Activated CD8-positive, alpha-beta memory T cell treated with anti-CD3 and anti-CD28 coated beads for 36 hours (primary cell): ENCODE measurements around the gene UBE2G1. TPM values are rescaled to one million over a fixed set of nuclear protein-coding genes. Genes with fewer than 3 reads are reported as not detected.
"Not testable (repeated sequence)": the region's sequence is repeated elsewhere in the genome, so short reads cannot be mapped to it uniquely, and the experiment has no call there.

ENCODE experiments used
- CTCF ChIA-PET: fragments of 350-600 bp; sonication (Branson Sonifier 250); formaldehyde crosslinking; loops from one replicate; lab custom pipeline; 2021; ENCODE audit warnings: antibody characterized with exemption; lab: Charles Lee
- POLR2A ChIA-PET: fragments of 350-600 bp; sonication (Branson Sonifier 250); formaldehyde crosslinking; loops from one replicate; lab custom pipeline; 2021; ENCODE audit warnings: antibody characterized with exemption; lab: Charles Lee
- total RNA-seq, 2 experiments: library from RNA; stranded (reverse); gene quantifications; one replicate each; pipeline ENCODE4 v1.2.3, GENCODE V29; 2021

UBE2G1 gene
- total RNA-seq, 2 experiments from 2014 or later: 64.1 to 69.5 TPM

DNA sequence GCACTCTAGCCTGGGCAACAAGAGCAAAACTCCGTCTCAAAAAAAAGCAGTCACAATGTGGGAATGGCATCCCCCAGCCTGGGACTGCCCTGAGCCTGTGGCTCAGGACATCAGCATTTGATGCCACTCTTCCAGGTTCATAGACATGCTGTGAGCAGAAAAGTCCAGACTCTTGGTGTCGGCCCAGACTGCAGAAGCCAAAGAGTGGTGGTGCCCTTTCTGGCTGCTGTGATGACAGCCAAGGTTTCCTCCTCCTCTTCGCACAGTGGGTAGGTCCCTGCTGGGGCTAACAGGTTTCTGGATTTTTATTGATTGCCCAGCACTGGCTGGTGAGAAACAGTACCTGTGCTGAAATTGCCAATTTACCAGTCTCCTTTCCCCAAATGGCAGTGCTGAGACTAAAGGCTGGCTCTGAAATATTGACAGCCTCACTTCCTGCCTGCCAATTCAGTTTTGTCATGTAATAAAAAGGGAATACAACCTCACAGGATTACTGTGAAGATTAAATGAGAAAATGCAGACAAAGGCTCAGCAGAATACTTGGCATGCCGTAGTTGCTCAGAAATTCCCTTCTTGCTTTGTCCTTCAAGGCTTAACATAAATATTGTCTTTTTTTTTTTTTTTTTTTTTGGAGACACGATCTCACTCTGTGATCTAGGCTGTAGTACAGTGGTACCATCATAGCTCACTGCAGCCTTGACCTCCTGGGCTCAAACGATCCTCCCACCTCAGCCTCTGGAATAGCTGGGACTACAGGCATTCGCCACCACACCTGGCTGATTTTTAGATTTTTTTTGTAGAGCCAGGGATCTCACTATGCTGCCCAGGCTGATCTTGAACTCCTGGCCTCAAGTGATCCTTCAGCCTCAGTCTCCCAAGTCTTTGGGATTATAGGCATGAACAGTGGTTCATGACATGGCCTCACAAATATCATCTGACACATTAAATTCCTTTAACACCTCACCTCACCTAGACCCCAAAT lies 15.5 kb upstream of the UBE2G1 start:
- CTCF ChIA-PET: interaction anchor here (1.9 kb wide), 1 partner anchor 24 kb away, joined by 6 read pairs; no protein-coding TSS in a partner anchor

DNA sequence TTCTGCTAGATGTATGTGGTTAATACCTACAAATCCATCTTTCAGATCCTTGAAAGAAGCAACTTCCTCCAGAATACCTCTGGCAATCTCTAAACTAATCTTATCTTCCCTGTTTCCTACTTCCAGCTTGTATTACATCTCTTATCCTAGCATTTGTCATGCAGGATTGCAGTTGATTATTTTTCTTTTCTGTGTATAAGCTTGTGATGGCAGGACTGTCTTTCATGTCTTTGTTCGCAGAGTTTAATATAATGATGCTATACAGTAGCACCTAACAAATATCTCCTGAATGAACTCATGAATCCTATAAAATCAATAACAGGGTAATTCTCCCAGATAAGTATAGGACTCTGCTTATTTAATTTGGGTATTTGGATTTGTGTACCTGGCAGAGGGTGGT lies 12.2 kb upstream of the UBE2G1 start:
- POLR2A ChIA-PET: no interaction called here
- CTCF ChIA-PET: no interaction called here

More for the DNA sequence above, 15.5 kb upstream of the UBE2G1 start:
- POLR2A ChIA-PET: no interaction called here

DNA sequence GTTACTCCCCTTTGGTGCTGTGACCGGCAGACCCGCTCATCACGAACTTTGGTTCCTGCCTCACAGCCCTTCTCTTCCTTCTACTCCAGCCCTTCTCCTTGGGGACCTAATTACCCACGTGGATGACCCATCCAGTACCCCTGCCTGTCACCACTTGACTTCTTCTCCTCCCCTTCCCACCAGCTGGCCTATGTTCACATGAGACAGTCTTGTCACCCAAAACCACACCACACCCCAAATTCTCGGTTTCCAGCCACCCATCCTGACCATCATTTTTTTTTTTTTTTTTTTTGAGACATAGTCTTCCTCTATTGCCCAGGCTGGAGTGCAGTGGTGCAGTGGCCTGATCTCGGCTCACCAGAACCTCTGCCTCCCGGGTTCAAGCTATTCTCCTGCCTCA lies 10.8 kb upstream of the UBE2G1 start:
- POLR2A ChIA-PET: not testable (repeated sequence)
- CTCF ChIA-PET: interaction anchor here (0.6 to 0.7 kb wide), 3 partner anchors 22 to 214 kb away, joined by 3 to 4 read pairs (median 4); no protein-coding TSS in a partner anchor

DNA sequence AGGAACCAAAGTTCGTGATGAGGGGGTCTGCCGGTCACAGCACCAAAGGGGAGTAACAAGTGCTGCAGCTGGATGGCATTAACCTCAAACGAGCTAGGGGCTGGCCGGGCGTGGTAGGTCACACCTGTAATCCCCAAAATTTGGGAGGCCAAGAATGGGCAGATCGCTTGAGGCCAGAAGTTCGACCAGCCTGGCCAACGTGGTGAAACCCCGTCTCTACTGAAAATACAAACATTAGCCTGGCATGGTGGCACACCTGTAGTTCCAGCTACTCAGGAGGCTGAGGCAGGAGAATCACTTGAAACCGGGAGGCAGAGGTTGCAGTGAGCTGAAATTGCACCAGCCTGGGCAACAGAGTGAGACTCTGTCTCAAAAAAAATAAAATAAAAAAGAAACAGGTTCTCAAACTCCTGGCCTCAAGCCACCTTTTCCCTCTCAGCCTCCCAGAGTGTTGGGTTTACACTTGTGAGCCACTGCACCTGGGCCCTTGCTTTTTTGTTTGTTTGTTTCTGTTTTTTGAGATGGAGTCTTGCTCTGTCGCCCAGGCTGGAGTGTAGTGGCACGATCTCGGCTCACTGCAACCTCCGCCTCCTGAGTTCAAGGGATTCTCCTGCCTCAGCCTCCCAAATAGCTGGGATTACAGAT lies 9.4 kb upstream of the UBE2G1 start:
- ChIA-PET CTCF (interaction anchor here (0.5 to 0.9 kb wide), 3 partner anchors 14 to 38 kb away, joined by 3 read pairs; no protein-coding TSS in a partner anchor), POLR2A (interaction anchor here (0.6 kb wide), 1 partner anchor 10 kb away, joined by 3 read pairs; the partner anchor contains the start of gene UBE2G1)

DNA sequence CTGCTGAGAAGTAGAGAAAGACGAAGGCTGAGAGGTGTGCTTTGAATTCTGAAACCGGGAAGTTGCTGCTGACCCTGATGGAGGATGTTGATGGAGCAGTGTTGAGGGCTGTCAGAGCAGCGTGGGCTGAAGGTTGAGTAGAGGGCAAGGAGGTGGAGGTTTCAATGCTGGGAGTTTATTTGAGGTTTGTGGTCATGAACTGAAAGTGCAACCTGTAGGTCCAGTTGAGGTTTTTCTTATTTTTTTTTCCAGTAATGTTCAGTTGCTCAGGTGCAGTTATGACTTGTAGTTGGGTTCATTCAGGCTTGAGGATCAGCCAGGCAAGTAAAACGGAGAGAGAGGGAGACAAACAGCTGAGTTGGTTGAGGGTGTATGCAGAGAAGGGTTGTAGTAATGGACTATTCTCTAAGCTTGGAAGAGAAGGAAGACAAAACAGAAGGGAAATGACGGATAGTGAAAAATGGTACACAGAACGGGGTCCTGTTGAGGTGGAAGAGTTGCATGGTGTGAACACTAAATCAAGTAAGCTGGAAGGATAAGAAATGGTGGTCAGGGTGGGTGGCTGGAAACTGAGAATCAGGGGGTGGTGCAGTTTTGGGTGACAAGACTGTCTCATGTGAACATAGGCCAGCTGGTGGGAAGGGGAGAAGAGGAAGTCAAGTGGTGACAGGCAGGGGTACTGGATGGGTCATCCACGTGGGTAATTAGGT lies 8.7 kb upstream of the UBE2G1 start:
- ChIA-PET CTCF (interaction anchor here (0.5 to 0.9 kb wide), 4 partner anchors 14 to 512 kb away, joined by 3 read pairs; no protein-coding TSS in a partner anchor), POLR2A (interaction anchor here (0.6 kb wide), 1 partner anchor 9 kb away, joined by 3 read pairs; the partner anchor contains the start of gene UBE2G1)

DNA sequence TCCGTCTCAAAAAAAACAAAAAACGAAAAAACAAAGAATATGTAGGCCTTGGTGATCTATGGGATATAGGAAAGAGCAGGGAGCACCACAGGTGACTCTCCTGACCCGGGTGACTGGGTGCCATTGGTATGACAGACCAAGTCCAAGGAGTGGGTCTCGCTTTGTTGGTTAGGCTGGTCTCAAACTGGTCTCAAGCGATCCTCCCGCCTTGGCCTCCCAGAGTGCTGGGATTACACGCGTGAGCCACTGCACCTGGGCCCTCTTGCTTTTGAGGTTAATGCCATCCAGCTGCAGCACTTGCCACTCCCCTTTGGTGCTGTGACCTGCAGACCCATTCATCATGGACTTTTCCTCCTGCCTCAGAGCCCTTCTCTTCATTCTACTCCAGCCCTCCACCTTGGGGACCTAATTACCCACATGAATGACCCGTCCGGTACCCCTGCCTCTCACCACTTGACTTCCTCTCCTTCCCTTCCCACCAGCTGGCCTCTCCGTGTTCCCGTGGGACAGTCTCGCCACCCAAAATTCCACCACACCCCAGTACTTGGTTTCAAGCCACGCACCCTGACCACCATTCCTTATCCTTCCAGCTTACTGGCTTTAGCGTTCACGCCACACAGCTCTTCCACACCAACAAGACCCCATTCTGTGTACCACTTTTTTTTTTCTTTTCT lies 3.2 kb upstream of the UBE2G1 start:
- POLR2A ChIA-PET: no interaction called here
- CTCF ChIA-PET: no interaction called here

DNA sequence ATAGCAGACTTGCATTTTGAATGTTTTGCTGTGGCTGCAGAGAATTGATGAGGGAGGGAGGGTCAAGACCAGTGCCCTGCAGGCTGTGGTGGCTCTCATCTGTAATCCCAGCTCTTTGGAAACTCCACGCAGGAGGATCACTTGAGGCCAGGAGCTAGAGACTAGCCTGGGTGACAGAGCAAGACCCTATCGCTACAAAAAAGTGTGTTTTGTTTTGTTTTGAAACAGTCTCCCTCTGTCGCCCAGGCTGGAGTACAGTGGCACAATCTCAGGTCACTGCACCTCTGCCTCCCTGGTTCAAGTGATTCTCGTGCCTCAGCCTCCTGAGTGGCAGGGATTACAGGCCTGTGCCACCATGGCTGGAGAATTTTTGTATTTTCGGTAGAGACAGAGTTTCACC lies 1.9 kb upstream of the UBE2G1 start:
- CTCF ChIA-PET: no interaction called here
- POLR2A ChIA-PET: no interaction called here

DNA sequence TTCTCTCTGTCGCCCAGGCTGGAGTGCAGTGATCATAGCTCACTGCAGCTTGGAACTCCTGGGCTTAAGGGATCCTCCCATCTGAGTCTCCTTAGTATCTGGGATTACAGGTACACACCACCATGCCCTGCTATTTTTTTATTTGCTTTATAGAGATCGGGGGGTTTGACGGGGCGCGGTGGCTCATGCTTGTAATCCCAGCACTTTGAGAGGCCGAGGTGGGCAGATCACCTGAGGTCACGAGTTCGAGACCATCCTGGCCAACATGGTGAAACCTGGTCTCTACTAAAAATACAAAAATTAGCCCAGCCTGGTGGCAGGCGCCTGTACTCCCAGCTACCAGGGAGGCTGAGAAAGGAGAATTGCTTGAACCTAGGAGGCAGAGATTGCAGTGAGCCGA lies 702 bp upstream of the UBE2G1 start:
- CTCF ChIA-PET: not testable (repeated sequence)
- POLR2A ChIA-PET: interaction anchor here (0.6 kb wide), 1 partner anchor 16 kb away, joined by 3 read pairs; no protein-coding TSS in a partner anchor

DNA sequence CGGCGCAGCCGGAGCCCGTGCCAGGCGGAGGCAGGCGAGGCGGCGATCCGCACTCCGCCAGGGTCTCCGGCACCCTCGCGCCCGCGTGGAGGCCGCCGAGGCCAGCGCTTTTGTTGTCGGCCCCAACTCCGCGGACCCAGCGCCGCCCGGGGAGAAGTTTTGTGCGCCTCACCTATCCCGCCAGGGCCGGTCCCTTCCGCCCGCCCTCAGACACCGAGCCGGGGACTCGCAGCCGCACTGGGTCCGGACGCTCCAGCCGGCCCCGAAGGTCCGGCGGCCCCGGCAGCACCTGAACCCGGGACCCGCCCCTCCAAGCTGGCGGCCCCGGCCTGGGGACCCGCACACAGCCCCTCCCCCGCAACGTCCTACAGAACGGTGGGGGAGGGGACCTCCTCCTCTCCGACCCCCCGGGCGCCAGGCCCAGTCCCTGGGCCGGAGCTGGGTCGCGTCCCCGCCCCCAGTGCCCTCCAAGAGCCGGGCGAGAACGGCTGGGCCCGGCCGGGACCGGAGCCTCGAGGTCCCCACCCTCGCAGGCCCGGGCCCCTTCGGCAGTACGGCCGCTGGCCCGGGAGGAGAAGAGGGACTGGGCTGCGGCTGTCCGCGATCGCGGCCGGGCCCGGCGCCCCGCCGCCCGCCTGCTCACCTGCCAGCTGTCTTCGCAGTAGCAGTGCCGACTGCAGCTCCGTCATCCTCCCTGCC lies 698 bp downstream of the UBE2G1 start:
- POLR2A ChIA-PET: interaction anchor here (0.7 to 1.1 kb wide), 3 partner anchors 10 to 198 kb away, joined by 3 to 5 read pairs (median 4); partner anchors contain the start of gene ANKFY1
- CTCF ChIA-PET: interaction anchor here (1.0 to 1.3 kb wide), 3 partner anchors 26 to 52 kb away, joined by 3 read pairs; no protein-coding TSS in a partner anchor

DNA sequence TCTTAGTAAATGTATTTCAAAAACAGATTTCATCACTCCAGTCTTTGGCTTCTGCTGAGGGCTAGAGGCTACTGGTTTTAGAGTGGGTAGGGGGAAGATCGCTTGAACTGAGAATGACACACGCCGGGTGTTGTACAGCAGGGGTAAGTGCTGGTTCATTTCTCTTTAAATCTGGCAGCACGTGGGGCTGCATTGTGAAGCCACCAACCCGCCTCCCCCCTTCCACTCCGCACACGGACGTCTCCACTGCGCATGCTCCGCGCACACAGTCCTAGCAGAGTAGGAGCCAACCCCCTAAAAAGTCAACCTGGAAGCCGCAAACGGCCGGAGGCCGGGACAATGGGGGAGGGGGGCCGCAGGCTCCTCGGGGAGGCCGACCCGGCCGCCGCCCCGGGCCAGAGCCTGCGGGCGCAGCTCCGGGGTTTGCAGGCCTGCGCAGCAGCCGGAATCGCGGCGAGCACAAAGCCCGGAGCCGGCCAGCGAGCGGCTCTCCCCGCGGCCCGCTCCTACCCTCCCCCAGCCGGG lies 1.3 kb downstream of the UBE2G1 start:
- ChIA-PET CTCF (interaction anchor here (1.0 to 1.3 kb wide), 3 partner anchors 25 to 51 kb away, joined by 3 read pairs; no protein-coding TSS in a partner anchor), POLR2A (no interaction called here)

DNA sequence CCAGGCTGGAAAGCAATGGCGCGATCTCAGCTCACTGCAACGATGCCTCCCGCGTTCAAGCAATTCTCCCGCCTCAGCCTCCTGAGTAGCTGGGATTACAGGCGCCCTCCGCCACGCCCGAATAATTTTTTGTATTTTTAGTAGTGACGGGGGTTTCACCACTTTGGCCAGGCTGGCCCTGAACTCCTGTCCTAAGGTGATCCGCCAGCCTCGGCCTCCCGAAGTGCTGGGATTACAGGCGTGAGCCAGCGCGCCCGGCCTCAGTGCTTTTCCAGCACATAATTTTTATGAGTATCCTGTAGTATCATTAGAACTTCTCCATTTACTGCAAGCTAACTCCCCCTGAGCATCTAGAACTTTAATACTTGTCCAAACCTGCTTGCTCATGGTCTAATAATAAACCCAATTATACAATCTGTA lies 1.8 kb downstream of the UBE2G1 start:
- ChIA-PET POLR2A (no interaction called here), CTCF (interaction anchor here (1.1 kb wide), 1 partner anchor 25 kb away, joined by 3 read pairs; no protein-coding TSS in a partner anchor)

DNA sequence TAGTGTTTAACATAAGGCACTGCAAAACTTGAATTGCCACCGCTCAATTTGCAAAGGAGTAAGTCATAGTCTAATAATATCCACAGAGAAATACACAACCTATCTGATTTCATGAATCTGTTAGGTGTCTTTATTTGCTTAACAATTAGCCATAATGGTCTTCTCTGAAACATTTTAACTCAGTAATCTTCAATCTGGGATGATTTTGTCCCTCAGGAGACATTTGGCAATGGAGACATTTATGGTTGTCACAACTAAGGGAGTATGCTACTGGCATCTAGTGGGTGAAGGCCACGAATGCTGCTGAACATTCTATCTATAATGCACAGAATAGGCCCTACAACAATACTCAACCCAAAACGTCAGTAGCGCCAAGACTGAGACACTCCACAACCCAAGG lies 4.3 kb downstream of the UBE2G1 start:
- CTCF ChIA-PET: no interaction called here
- POLR2A ChIA-PET: no interaction called here

DNA sequence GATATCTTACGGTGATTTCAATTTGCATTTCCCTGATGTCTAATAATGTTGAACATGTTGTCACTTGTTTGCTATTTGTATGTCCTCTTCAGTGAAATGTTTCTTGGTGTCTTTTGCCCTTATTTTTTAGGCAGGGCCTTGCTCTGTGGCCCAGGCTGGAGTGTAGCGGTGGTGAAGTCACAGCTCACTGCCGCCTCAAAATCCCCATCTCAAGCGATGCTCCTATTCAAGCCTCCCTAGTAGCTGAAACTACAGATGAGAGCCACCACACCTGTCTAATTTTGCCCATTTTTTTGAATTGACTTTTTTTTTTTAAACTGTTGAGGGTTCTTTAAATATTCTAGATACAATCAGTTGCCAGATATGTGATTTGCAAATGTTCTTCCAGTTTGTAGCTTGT lies 8.3 kb downstream of the UBE2G1 start:
- CTCF ChIA-PET: no interaction called here
- POLR2A ChIA-PET: no interaction called here

DNA sequence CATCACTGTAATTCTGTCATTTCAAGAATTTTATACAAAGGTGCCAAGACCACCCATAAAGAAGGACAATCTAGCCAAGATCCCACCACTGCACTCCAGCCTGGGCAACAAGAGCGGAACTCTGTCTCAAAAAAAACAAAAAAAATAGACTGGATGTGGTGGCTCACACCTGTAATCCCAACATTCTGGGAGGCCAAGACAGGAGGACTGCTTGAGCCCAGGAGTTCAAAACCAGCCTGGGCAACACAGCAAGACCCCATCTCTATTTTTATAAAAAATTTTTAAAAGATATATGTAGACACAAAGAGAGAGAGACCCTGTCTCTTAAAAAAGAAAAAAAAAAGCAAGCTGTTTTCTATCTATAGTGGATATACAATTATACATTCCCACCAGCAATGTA lies 8.8 kb downstream of the UBE2G1 start:
- ChIA-PET POLR2A (no interaction called here), CTCF (no interaction called here)

DNA sequence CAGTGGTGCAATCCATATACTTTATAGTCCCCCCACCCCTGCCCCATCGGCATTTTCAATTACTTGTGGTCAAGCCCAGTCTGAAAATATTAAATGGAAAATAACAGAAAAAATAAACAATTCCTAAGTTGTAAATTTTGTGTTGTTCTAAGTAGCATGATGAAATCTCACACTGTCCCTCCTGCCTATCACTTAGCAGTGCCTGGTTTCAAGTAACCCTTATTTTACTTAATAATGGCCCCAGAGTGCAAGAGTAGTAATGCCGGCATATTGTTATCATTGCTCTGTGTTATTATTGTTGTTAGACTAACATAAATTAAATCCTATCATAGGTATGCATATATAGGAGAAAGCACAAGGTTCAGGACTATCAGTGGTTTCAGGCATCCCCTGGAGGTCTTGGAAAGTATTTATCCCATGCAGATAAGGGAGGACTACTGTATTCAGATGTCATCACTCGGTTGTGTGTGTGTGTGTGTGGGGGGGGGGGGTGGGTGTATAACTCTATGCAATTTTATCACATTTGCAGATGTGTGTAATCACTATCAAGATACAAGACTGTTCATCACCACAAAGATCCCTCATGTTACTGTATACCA lies 9.3 kb downstream of the UBE2G1 start:
- ChIA-PET CTCF (no interaction called here), POLR2A (no interaction called here)

DNA sequence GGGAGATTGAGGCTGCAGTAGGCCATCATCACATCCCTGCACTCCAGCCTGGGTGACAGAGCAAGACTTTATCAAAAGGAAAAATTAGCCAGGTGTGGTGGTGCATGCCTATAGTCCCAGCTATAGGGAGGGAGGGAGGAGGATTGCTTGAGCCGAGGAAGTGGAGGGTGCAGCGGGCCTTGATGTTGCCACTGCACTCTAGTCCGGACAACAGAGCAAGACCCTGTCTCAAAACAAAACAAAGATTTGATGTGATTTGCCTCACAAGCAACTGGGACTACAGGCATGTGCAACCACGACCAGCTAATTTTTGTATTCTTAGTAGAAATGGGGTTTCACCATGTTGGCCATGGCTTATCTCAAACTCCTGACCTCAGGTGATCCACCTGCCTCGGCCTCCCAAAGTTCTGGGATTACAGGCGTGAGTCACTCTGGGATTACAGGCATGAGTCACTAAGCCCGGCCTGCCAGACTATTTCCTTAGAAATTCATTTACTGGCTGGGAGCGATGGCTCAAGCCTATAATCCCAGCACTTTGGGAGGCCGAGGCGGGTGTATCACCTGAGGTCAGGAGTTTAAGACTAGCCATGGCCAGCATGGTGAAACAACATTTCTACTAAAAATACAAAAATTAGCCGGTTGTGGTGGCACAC lies 11.5 kb downstream of the UBE2G1 start:
- CTCF ChIA-PET: interaction anchor here (0.5 to 0.7 kb wide), 2 partner anchors 14 to 15 kb away, joined by 3 read pairs; no protein-coding TSS in a partner anchor
- POLR2A ChIA-PET: no interaction called here

DNA sequence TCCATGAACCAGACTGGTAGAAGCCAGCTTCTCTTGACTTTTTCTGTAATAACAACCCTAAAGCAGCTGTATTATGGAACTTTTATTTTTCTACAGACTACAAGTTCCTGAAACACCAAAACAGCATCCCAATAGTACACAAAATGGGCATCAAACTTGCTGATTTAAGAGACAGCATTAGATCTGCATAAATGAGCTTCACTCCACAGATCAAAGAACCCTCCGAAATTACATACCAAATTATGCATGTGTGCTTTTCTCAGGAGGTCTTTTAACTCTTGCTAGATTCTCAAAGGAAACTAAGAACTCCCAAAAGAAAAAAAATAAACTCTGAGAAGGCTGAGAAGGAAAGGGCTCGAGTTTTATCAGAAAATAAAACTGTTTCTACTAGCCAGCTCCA lies 12.3 kb downstream of the UBE2G1 start:
- POLR2A ChIA-PET: no interaction called here
- CTCF ChIA-PET: no interaction called here
